Umbilical cord (tissue), 2 donors: ENCODE data around the gene TIAM2. TPM values are rescaled to one million over a fixed set of nuclear protein-coding genes. Genes with fewer than 3 reads are reported as not detected.

Experiments
- DNase-seq: peaks from one replicate; pipeline ENCODE4 v3.0.0-alpha.2; 2015; ENCODE audit warnings: low spot score
- total RNA-seq: library from RNA; depleted of rRNA; stranded (reverse); fragments of >200 nt; gene quantifications from one replicate; pipeline ENCODE4 v1.2.3, GENCODE V29; 2014; ENCODE audit warnings: low replicate concordance; ENCODE audit not compliant: insufficient read depth

Gene TIAM2
- total RNA-seq, 1 donor from 2014 or later = 20.2 TPM

GRCh38 chr6:155024391-155025027 lies 29.4 kb downstream of the TIAM2 start:
- DNase-seq = no peak

GRCh38 chr6:155026022-155026705 lies 31.0 kb downstream of the TIAM2 start:
- no peak for DNase-seq

- DNase-seq = no peak
Measured at GRCh38 chr6:155026706-155027045, 31.6 kb downstream of the TIAM2 start.

- DNase-seq = no peak
Measured at GRCh38 chr6:155030148-155030720, 35.1 kb downstream of the TIAM2 start.

GRCh38 chr6:155031091-155031490 lies 36.0 kb downstream of the TIAM2 start:
- no peak for DNase-seq

DNA sequence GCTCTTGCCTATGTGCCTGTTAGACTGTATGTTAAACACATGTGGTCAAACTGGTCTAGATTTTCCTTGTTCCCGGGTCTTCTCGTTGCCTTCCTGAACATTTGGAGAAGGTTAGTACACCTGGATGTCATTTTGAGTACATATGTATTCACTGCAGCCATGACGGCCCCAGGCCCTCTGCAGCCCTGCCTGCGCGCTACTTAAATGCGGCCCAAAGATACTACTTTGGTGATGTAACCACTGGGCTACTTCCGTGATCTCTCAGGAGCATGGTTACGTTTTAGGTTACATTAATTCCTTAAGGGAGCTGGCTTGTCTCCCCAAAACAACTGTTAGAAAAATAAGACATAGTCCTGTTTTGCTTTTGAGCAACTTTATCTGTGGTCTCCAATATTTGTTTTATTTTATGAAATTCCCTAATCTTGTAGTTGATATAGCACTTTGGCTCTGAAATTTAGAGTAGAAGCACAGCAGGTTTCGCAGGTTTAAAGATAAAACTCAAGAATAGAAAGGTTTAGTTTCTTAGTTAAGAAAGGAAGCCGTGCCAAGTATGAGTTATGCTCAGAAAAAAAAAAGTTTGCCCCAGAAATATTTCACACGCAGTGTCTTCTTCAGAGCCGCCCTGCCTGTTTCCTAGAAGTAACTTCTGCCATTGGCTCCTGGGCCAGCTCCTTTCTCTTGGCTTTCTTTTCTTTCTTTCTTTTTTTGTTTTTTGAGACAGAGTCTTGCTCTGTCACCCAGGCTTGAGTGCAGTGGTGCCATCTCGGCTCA lies 38.1 kb downstream of the TIAM2 start:
- peak; percentile 53 for DNase-seq

GRCh38 chr6:155036907-155037306 lies 41.8 kb downstream of the TIAM2 start:
- no peak for DNase-seq

- DNase-seq = no peak
Measured at GRCh38 chr6:155038104-155038503, 43.0 kb downstream of the TIAM2 start.

DNA sequence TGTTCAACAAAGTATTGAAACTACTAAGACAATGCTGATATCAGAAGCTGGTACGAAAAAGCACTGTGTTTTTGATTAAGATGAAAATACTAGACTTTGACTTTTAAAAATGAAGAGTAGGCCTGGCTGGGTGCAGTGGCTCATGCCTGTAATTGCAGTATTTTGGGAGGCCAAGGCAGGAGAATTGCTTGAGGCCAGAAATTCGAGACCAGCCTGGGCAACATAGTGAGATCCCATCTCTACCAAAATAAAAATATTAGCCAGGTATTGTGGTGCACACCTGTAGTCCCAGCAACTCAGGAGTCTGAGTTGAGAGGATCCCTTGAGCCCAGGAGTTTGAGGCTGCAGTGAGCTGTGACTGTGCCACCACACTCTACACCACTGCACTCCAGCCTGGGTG lies 43.4 kb downstream of the TIAM2 start:
- DNase-seq = no peak

- DNase-seq = no peak
Measured at GRCh38 chr6:155039618-155040017, 44.5 kb downstream of the TIAM2 start.

GRCh38 chr6:155040154-155040553 lies 45.0 kb downstream of the TIAM2 start:
- no peak for DNase-seq

DNA sequence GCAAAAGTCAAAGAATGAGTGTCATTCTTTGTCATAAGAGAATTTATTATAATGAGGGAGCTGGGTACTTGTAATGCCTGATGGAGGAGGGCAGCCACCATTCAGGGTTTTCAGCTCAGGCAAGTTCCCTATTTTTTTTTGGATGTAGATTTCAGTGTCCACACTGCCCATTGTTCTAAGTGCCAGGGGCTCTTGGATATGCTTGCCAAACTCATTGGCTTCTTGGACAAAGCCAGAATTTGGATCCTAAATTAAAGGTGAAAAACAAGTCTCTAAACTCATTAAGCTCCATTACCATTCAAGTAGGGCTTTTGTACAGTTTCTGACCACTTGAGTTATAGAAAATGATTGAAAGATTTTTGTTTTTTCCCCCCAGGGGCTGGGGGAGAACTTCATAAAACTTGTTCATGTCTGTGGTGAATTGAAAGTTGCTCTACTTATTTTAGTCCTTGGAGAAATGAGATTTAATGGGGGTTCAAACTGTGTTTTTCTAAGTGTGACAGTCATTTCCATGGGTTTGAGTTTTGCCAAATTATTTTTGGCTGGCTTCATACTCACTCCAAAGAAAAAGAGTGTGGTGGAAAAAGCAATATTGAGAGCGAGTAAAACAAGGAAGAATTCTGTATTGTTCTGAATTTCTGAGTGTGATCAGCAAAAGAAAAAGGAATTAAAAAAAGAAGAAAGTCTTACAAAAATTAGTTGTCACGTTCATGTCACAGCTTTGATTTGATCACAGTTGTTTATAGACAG lies 46.0 kb downstream of the TIAM2 start:
- no peak for DNase-seq

- DNase-seq = peak; percentile 25
Measured at GRCh38 chr6:155041741-155042279, 46.7 kb downstream of the TIAM2 start.

- DNase-seq = no peak
Measured at GRCh38 chr6:155042983-155043382, 47.9 kb downstream of the TIAM2 start.

DNA sequence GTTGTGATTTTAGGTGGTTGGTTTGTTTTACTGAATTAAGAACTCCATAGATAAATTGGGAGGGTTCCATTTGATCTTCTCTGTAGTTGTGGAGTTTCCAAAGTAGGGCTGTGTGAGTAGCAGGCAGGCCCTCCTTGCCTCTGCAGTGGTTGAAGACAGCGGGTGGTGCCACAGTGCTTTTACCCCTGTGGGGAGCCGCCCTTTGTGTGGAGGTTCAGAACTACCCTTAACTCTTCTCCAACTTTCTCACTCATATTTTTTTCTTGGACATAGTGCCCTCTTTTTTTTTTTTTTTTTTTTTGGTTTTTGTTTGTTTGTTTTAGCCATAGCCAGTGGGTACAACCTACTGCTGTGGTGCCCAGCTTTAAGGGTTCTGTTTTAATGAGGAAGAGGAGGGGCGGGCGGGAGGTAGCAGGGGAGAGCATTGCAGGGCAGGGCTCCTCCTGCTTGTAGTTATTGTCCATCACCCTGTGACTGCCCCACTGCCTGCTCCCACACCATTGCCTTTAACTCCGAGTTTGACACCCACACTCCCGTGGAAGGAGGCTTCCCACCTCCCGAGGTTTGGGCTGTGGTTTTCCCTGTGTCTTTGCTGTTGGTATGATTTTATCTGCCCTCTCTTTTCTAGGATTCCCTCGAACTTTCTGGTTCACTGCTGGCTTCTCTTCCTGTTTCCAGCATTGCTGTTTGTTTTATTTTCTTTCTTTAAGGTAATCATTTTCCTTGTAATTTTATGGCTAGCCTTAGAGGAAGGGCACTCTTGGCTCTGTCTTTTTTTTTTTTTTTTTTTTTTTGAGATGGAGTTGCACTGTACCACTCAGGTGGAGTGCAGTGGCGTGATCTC lies 50.7 kb downstream of the TIAM2 start:
- DNase-seq = no peak

- no peak for DNase-seq
Measured at GRCh38 chr6:155047523-155047922, 52.4 kb downstream of the TIAM2 start.

DNA sequence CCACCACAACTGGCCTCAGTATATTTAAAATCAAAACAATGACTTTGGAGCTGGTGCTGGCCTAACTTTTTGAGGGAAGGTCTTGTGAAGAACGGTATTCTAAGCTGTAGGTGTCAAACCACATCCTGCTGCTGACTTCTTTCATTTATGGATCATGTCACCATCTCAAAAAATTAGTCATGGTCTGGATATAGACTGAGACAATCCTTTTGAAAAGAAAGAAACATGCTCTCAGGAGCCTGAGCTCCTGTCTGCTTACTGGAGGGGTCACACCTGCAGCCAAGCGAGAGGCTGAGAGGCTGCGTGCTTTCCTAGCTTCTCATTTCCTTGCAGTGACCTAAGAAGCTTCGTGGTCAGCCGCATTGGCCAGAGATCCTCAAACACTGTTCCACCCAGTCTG lies 55.2 kb downstream of the TIAM2 start:
- DNase-seq = no peak

DNA sequence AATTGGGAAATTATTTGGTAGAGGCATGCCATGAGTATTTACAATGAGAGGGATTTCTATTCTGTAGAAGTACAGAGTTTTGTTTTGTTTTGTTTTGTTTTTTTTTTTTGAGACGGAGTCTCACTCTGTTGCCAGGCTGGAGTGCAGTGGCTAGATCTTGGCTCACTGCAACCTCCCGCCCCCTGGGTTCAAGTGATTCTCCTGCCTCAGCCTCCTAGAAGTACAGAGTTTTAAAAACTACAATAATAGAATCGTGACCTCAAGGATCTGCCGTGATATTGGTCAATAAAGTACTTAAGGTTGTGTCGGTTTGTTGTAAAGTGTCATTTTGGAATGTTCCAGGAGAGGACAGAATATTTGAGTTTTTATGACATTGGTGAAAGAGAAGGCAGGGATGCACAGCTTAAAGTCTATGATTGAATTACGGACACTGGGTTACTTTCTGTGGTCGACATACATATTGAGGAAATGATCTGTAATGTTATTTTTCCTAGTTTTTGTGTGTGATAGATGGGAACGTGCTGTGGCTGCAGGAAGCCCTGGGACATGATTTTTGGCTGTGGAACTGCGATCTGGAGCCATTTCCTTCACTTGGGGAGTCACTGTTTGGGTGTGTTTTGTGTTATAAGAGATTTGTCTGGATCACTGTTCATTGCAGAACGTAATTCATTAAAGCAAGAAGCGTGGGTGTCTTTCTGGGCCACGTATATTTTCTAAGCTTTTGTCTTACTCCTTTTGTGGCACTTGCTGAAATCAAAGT lies 59.6 kb downstream of the TIAM2 start:
- no peak for DNase-seq

DNA sequence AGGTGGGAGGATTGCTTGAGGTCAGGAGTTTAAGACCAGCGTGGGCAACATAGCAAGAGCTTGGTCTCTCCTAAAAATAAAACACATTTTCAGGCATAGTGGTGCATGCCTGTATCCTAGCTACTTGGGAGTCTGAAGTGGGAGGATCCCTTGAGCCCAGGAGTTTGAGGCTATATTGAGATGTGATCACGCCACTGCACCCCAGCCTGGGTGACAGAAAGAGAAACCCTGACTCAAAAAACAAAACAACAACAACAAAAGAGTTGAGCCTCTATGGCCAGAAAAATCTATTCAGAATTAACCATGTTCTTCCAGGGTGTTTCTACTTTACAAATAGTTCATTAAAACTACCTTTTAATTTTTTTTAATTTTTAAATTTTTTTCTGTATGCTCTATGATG lies 60.6 kb downstream of the TIAM2 start:
- DNase-seq = no peak

- no peak for DNase-seq
Measured at GRCh38 chr6:155056756-155057155, 61.6 kb downstream of the TIAM2 start.
